GM04504 (cell line): ENCODE results near the gene RARRES1.
"Not testable (repeated sequence)": the region's sequence is repeated elsewhere in the genome, so short reads cannot be mapped to it uniquely, and the experiment has no call there.

Source experiments
- DNase-seq: peaks from one replicate; pipeline ENCODE4 v3.0.0-alpha.2; 2012; ENCODE audit warnings: low read depth

RARRES1 gene

GRCh38 chr3:158696618-158697017 is 35.6 kb downstream of the RARRES1 start:
- no peak for DNase-seq

GRCh38 chr3:158693866-158694456 is 38.3 kb downstream of the RARRES1 start:
- not testable (repeated sequence) for DNase-seq

- DNase-seq, result no peak
These were observed 47.1 kb downstream of the RARRES1 start for GRCh38 chr3:158685159-158685558.

- peak; percentile 60 for DNase-seq
These were observed 48.9 kb downstream of the RARRES1 start for GRCh38 chr3:158683230-158683962.

GRCh38 chr3:158680861-158681260 is 51.4 kb downstream of the RARRES1 start:
- no peak for DNase-seq

- DNase-seq, result no peak
These were observed 52.7 kb downstream of the RARRES1 start for GRCh38 chr3:158679547-158680000.

- no peak for DNase-seq
These were observed 53.6 kb downstream of the RARRES1 start for GRCh38 chr3:158678687-158679086.

- DNase-seq, result no peak
These were observed 59.8 kb downstream of the RARRES1 start, which contains the start of gene LXN for GRCh38 chr3:158672215-158673176. TSS of gene LXN (minus strand) at chr3:158672648. CDS start at chr3:158672478, 170 bp downstream.

- no peak for DNase-seq
These were observed 60.4 kb downstream of the RARRES1 start for GRCh38 chr3:158671821-158672214.

- DNase-seq, result no peak
These were observed 63.8 kb downstream of the RARRES1 start for GRCh38 chr3:158668506-158668905.

- DNase-seq, result no peak
These were observed 65.8 kb downstream of the RARRES1 start for GRCh38 chr3:158666416-158666815.

- no peak for DNase-seq
These were observed 68.4 kb downstream of the RARRES1 start for GRCh38 chr3:158663832-158664231.

- DNase-seq, result no peak
These were observed 69.0 kb downstream of the RARRES1 start for GRCh38 chr3:158663246-158663645.

- no peak for DNase-seq
These were observed 71.5 kb downstream of the RARRES1 start for GRCh38 chr3:158660711-158661110.

GRCh38 chr3:158659454-158660237 is 72.6 kb downstream of the RARRES1 start:
- peak; percentile 63 for DNase-seq

- DNase-seq, result no peak
These were observed 73.4 kb downstream of the RARRES1 start for GRCh38 chr3:158658889-158659288.

GRCh38 chr3:158652463-158652862 is 79.8 kb downstream of the RARRES1 start:
- DNase-seq, result no peak

- DNase-seq, result no peak
These were observed 81.1 kb downstream of the RARRES1 start for GRCh38 chr3:158651192-158651591.

- DNase-seq, result no peak
These were observed 82.5 kb downstream of the RARRES1 start for GRCh38 chr3:158649791-158650190.
